HEK293T (cell line): ENCODE results near the gene RAP1GAP.

Source experiments
- CTCF ChIA-PET: fragments of 350-600 bp; formaldehyde crosslinking; extraction: SDS; loops from one replicate; lab custom pipeline; 2021; ENCODE audit warnings: antibody characterized with exemption, inconsistent platforms; lab: Yijun Ruan, JAX
- POLR2A ChIA-PET: fragments of 350-600 bp; formaldehyde crosslinking; extraction: SDS; loops from one replicate; lab custom pipeline; 2020; ENCODE audit warnings: antibody characterized with exemption, inconsistent platforms; lab: Yijun Ruan, JAX
- DNase-seq: peaks from one replicate; pipeline ENCODE4 v3.0.0; 2012; ENCODE audit warnings: mixed read lengths; ENCODE audit errors: extremely low spot score
- ARNT ChIP-seq: fragments of 450-650 bp; IDR thresholded peaks from 2 replicates; pipeline ENCODE4 v1.6.1; 2017; ENCODE audit warnings: mild to moderate bottlenecking
- BHLHE40 ChIP-seq: fragments of 450-650 bp; IDR thresholded peaks from 2 replicates; pipeline ENCODE4 v1.6.1; 2016; ENCODE audit warnings: mild to moderate bottlenecking, moderate library complexity, borderline replicate concordance
- CTBP1 ChIP-seq: fragments of 450-650 bp; IDR thresholded peaks from 2 replicates; pipeline ENCODE4 v1.6.1; 2016; ENCODE audit warnings: borderline replicate concordance
- ELF4 ChIP-seq: fragments of 450-650 bp; IDR thresholded peaks from 2 replicates; pipeline ENCODE4 v1.6.1; 2017; ENCODE audit warnings: antibody characterized with exemption
- FOXA1 ChIP-seq: fragments of 450-650 bp; IDR thresholded peaks from 2 replicates; pipeline ENCODE4 v1.6.1; 2016; ENCODE audit warnings: mild to moderate bottlenecking
- FOXK2 ChIP-seq: fragments of 450-650 bp; IDR thresholded peaks from 2 replicates; pipeline ENCODE4 v1.6.1; 2016; ENCODE audit warnings: mild to moderate bottlenecking
- FOXM1 ChIP-seq: fragments of 450-650 bp; IDR thresholded peaks from 2 replicates; pipeline ENCODE4 v1.6.1; 2017; ENCODE audit warnings: mild to moderate bottlenecking, borderline replicate concordance
- HDGF ChIP-seq: fragments of 450-650 bp; IDR thresholded peaks from 2 replicates; pipeline ENCODE4 v1.6.1; 2017; ENCODE audit warnings: antibody characterized with exemption, borderline replicate concordance
- L3MBTL2 ChIP-seq: fragments of 450-650 bp; conservative IDR thresholded peaks from 2 replicates; pipeline ENCODE4 v1.6.1; 2016; ENCODE audit warnings: mild to moderate bottlenecking
- LEF1 ChIP-seq: fragments of 450-650 bp; IDR thresholded peaks from 2 replicates; pipeline ENCODE4 v1.6.1; 2017; ENCODE audit warnings: mild to moderate bottlenecking, borderline replicate concordance
- NFRKB ChIP-seq: fragments of 450-650 bp; IDR thresholded peaks from 2 replicates; pipeline ENCODE4 v1.6.1; 2016; ENCODE audit warnings: mild to moderate bottlenecking, moderate library complexity
- SP1 ChIP-seq: fragments of 450-650 bp; IDR thresholded peaks from 2 replicates; pipeline ENCODE4 v1.6.1; 2017
- SUZ12 ChIP-seq: fragments of 450-650 bp; IDR thresholded peaks from 2 replicates; pipeline ENCODE4 v1.6.1; 2016; ENCODE audit warnings: mild to moderate bottlenecking
- TARDBP ChIP-seq: fragments of 450-650 bp; IDR thresholded peaks from 2 replicates; pipeline ENCODE4 v1.6.1; 2016
- ZNF384 ChIP-seq: fragments of 450-650 bp; IDR thresholded peaks from 2 replicates; pipeline ENCODE4 v1.6.1; 2016
- TF ChIP-seq, protein P1 (sequence below): fragments of 450-650 bp; IDR thresholded peaks from 2 replicates; pipeline ENCODE4 v1.6.1; 2016

The RAP1GAP gene

DNA sequence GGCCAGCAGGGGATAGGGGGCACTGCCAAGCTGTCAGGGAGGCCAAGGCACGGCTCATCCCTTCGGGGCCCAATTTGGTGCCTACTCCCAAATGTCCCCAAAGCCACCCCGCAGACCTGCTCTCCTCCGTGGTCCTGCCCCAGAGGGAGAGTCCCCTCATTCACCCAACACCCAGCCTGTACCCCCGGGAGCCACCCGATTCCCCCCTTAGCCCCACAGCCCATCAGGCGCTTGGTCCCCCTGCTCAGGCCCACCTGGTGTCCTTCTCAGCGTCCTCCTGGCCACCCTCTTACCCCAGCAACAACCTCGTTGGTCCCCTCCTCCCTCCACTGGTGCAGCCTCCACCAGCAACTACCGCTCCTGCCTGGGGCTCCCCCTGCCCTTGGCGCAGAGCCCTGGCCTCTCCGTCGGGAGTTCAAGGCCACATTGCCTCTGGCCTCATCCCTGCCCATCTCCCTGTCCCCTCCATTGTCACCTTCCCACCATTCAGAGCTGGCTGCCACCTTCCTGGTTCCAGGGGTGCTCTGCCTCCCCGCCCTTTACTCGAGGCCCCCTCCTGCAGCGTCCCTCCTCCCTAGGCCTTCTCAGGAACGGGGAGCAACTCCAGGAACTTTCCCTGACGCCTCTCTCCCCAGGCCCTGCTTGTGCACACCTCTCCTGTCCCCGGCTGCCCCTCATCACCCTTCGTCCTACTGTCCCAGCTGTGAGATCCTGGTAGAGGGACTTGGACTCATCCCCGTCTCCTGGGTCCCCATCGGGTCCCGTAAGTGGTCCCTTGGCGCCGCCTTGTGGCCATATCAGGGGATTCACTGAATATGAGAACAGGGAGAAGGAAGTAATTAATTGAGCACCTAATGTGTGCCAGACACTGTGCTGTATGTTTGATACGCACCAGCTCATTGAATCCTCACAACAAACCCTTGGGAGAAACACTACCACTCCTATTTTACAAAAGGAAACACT, 73.9 kb downstream of the RAP1GAP start:
- DNase-seq, result peak; percentile 71
- ChIA-PET CTCF (interaction anchor here (0.6 kb wide), 2 partner anchors 507 to 712 kb away, joined by 3 read pairs; no protein-coding TSS in a partner anchor), POLR2A (no interaction called here)
- no peak for TF ChIP-seq ELF4
- no peak for TF ChIP-seq TARDBP
- no peak for TF ChIP-seq HDGF
- TF ChIP-seq L3MBTL2, result no peak
- no peak for TF ChIP-seq BHLHE40
- no peak for TF ChIP-seq SUZ12

DNA sequence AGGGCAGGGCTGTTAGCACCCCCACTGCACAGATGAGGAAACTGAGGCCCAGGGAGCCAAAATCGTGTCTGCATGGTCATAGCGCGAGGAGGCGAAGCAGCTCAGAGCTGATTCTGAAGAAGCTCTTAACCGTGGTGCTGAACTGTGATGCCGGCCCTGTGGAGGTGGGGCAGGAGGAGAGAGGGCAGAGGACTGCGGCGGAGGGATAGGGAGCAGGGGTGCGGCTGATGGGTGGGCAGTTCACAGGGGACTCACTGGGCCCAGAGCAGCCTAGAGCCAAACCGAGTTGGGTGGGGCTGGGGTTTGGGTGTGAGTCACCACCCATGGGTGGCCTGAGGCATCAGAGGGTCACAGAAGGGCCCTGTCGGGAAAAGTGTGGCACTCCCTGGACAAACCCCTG, 74.7 kb downstream of the RAP1GAP start:
- CTCF ChIA-PET, result no interaction called here
- DNase-seq, result no peak
- TF ChIP-seq ZNF384 (no peak), LEF1 (no peak), ELF4 (no peak), CTBP1 (no peak), L3MBTL2 (no peak), FOXM1 (no peak), HDGF (no peak), SP1 (no peak), NFRKB (no peak), TARDBP (no peak)
- POLR2A ChIA-PET, result no interaction called here

DNA sequence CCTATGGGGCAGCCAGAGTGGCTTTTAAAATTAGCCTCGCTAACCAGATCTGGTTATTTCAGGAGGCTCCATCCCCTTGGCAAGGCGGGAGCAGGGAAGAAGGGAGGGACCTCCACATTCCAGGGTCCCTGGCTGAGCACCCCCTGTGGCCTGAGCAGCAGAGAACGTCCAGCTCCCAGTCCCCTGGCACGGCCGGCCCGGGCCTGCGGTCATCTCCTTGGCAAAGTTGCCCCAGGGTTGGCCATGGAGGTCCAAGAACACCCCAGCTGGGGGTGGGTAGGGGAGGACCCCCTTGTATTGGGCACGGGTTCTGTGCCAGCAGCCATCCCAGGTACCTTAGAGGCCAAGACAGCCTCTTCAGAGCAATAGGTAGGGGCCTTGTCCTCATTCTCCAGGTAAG, 75.9 kb downstream of the RAP1GAP start:
- ChIA-PET POLR2A (no interaction called here), CTCF (no interaction called here)
- no peak for TF ChIP-seq ZNF384
- TF ChIP-seq, protein P1, sequence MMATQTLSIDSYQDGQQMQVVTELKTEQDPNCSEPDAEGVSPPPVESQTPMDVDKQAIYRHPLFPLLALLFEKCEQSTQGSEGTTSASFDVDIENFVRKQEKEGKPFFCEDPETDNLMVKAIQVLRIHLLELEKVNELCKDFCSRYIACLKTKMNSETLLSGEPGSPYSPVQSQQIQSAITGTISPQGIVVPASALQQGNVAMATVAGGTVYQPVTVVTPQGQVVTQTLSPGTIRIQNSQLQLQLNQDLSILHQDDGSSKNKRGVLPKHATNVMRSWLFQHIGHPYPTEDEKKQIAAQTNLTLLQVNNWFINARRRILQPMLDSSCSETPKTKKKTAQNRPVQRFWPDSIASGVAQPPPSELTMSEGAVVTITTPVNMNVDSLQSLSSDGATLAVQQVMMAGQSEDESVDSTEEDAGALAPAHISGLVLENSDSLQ, result no peak
- no peak for TF ChIP-seq HDGF
- no peak for TF ChIP-seq ARNT
- no peak for TF ChIP-seq L3MBTL2
- TF ChIP-seq FOXK2, result no peak
- TF ChIP-seq ELF4, result no peak
- no peak for TF ChIP-seq FOXM1
- no peak for TF ChIP-seq NFRKB
- no peak for TF ChIP-seq BHLHE40
- TF ChIP-seq SP1, result no peak
- no peak for TF ChIP-seq CTBP1
- DNase-seq, result no peak

DNA sequence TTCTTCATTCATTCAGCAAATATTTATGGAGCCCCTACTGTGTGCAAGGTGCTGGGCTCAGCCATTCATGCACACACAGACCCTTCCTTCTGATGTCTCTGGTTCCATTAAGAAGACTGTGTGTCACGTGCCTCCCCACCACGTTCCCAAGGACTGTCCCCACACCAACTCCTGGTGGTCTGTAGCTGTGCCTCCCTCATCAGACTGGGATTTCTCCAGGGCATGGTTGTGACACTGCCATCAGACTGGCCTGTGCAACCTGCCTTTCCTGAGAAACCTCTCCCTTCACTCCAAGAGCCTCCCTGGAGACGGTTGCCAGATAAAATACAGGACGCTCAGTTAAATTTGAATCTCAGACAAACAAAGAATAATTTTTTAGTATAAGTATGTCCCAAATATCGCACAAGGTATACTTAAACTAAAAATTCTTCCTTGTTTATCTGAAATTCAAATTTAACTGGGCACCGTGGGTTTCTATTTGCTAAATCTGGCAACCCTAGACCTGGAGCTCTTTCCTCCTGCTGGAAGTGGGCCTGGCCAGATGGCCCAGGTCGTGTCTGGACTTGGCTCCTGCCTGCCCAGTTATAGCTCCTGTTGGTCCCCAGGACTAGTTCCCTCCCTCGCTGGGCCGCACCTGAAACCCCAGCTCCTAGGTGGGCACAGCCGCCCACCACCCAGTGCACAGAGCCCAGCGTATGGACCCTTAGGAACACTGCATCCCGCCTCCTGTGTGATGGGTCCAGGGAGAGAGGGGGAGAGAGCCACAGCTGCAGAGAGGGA, 76.9 kb downstream of the RAP1GAP start:
- ChIA-PET POLR2A (no interaction called here), CTCF (interaction anchor here (0.6 to 1.1 kb wide), 2 partner anchors 57 to 224 kb away, joined by 3 to 5 read pairs; no protein-coding TSS in a partner anchor)
- TF ChIP-seq ARNT, result no peak
- TF ChIP-seq NFRKB, result no peak
- TF ChIP-seq TARDBP, result no peak
- TF ChIP-seq SUZ12, result no peak
- no peak for TF ChIP-seq SP1
- no peak for TF ChIP-seq FOXM1
- no peak for TF ChIP-seq HDGF
- TF ChIP-seq CTBP1, result no peak
- no peak for TF ChIP-seq FOXA1
- TF ChIP-seq BHLHE40, result no peak
- TF ChIP-seq ZNF384, result no peak
- no peak for TF ChIP-seq FOXK2
- no peak for TF ChIP-seq L3MBTL2
- no peak for TF ChIP-seq ELF4
- TF ChIP-seq, protein P1, result no peak
- no peak for TF ChIP-seq LEF1
- DNase-seq, result no peak

DNA sequence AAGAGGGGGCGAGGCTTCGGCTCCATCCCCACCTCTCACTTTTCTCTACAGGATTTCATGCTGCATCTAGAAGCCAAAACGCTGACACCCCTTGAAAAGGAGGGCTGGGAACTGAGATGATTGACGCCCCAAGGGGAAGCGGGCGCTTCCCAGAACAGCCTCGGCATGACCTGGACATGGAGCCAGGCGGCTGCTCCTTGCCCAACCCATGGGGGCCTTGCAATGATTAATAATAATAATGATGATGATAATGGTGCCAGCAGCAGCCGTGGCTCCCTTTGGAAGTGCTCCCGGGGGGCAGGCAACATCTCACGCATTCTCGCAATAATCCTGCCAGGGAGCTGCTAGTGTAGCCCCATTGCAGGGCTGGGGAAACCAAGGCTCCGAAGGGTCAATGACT, 78.2 kb downstream of the RAP1GAP start:
- CTCF ChIA-PET, result no interaction called here

More for the DNA sequence above, 78.2 kb downstream of the RAP1GAP start:
- TF ChIP-seq ZNF384 (no peak), ELF4 (no peak), FOXM1 (no peak), L3MBTL2 (no peak), SP1 (no peak), TARDBP (no peak), LEF1 (no peak)
- TF ChIP-seq, protein P1, result 0 out of 2 replicates have a peak, but pooled peaks have one; percentile 17
- POLR2A ChIA-PET, result no interaction called here
- DNase-seq, result no peak
